GM18511 (cell line): ENCODE data around the gene TMEM270.
"Not testable (repeated sequence)": the region's sequence is repeated elsewhere in the genome, so short reads cannot be mapped to it uniquely, and the experiment has no call there.

Experiments
- ATAC-seq: cut with Tn5 transposase; IDR thresholded peaks from one replicate; pipeline ENCODE4 v1.9.1; 2021; ENCODE audit warnings: mild to moderate bottlenecking, moderate library complexity; ENCODE audit not compliant: unreplicated experiment

Gene TMEM270, protein sequence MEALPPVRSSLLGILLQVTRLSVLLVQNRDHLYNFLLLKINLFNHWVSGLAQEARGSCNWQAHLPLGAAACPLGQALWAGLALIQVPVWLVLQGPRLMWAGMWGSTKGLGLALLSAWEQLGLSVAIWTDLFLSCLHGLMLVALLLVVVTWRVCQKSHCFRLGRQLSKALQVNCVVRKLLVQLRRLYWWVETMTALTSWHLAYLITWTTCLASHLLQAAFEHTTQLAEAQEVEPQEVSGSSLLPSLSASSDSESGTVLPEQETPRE

DNA sequence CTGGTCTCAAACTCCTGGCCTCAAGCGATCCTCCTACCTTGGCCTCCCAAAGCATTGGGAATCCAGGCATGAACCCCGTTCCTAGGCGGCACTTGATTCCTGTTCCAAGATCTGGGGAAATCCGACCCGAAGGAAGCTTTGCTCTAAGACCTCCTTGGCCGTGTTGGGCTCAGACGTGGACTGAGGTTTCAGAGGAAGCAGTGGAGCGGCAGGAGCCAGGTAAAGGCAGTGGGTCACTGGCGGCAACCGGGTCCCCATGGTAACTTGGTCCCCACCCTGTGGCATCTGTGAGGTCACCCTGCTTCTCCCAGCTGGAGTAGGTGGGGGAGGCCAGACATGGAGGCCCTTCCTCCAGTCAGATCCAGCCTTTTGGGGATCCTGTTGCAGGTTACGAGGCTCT is at the start of gene TMEM270:
Gene TMEM270 (plus strand): TSS at position 301 of the 400 bp plus-strand sequence. CDS start 36 bp downstream, at position 337.
- no peak for ATAC-seq

DNA sequence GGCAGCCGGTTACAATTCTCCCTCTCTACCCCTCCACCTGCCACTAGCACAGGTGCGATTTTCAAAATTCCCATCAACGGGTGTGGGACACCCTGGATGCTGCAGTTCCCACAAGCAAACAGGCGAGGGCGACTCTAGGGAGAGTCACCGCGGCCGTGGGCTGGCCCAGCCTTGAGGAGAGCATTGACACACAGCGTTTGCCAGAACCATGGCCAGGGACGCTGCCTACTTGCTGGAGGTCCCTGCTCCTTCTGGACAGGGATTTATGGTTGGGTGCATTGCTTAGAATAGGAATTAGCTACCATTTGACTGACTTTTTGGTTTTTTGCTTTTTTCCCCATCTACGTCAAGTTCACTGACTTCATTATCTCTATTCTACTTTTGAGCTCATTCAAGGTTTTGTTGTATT is 49.2 kb upstream of the TMEM270 start:
- no peak for ATAC-seq

DNA sequence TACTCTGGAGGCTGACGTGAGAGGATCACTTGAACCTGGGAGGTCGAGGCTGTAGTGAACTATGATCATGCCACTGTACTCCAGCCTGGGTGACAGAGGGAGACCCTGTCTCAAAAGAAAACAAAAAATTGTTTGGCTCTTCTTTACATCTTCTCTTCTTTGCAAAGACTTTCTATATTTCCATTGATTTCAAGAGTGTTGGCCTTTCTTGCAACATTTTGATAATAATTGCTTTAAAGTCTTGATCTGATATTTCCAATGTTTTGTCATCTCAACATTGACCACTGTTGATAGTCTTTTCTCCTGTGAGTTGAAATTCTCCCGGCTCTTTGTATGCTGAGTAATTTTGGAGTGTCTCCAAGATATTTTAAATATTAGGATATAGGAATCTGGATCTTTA is 48.0 kb upstream of the TMEM270 start:
- no peak for ATAC-seq

DNA sequence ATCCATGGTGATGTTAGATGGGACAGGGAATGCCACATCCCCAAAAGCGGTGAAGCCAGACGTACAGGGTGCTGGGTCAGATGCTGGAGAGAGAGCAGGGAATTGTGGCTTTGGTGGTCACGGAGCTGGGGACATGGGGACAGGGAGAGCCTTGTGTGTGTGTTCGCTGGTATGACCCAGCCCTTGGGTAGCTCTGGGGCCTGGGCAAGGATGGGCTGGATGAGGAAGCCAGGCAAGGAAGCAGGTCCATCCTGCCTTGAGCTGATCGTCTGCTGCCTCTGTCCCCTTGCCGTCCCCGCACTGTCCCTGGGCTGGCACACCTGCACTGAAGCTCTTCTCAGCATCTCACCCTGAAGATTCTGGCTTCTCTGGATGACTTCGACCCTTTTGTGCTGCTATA is 45.5 kb upstream of the TMEM270 start:
- ATAC-seq = no peak

DNA sequence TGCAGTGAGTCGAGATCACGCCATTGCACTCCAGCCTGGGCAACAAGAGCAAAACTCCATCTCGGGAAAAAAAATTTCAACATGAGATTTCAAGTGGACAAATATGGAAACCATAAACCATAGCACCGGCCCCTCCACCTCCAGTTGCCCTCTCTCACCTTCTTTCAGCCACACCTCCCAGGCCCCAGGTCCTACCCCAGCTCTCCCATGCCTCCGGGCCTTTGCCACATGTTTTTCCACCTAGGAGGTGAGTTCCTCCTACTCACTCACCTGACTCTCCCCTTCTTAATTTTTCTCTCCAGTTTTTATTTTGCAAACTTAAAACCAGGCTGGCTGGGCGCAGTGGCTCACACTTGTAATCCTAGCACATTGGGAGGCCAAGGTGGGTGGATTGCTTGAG is 43.8 kb upstream of the TMEM270 start:
- no peak for ATAC-seq

DNA sequence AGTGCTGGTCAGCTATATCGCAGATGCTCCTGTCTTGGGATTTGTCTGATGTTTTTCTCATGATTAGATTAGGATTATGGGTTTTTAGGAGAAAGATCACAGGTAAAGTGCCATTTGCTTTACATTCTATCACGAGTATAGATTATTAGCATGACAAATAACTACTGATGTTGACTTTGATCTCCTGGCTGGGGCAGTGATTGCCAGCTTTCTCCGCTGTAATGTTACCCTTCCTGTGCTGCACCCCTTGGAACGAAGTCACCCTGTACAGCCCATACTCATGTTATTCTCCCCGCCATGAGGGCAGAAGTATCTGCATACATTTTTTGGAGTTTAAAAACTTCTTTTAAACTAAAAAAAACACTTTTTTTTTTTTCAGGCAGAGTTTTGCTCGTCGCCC is 40.9 kb upstream of the TMEM270 start:
- no peak for ATAC-seq

DNA sequence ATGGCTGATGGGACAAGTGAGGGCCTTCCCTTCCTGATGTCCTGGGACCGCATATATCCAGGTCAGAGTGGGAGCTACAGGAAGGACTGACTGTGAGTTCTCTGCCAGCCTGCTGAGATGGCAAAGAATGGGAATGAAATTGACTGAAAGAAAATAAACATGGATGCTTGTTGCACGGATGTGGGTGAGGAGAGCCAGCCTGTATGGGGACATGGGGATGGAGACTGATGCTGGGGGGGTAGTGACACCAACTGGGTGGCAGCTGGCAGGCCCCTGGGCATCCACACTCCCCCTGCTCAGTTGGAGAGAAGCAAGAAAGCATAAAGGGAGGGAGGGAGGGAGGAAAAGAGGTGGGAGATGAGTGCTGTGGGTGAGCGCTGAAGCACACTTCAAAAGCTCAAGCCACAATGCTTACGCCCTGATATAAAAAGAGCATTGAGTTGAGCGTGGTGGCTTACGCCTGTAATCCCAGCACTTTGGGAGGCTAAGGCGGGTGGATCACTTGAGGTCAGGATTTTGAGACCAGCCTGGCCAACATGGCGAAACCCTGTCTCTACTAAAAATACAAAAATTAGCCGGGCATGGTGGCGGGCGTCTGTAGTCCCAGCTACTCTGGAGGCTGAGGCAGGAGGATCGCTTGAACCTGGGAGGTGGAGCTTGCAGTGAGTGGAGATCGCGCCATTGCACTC is 39.2 kb upstream of the TMEM270 start:
- not testable (repeated sequence) for ATAC-seq

DNA sequence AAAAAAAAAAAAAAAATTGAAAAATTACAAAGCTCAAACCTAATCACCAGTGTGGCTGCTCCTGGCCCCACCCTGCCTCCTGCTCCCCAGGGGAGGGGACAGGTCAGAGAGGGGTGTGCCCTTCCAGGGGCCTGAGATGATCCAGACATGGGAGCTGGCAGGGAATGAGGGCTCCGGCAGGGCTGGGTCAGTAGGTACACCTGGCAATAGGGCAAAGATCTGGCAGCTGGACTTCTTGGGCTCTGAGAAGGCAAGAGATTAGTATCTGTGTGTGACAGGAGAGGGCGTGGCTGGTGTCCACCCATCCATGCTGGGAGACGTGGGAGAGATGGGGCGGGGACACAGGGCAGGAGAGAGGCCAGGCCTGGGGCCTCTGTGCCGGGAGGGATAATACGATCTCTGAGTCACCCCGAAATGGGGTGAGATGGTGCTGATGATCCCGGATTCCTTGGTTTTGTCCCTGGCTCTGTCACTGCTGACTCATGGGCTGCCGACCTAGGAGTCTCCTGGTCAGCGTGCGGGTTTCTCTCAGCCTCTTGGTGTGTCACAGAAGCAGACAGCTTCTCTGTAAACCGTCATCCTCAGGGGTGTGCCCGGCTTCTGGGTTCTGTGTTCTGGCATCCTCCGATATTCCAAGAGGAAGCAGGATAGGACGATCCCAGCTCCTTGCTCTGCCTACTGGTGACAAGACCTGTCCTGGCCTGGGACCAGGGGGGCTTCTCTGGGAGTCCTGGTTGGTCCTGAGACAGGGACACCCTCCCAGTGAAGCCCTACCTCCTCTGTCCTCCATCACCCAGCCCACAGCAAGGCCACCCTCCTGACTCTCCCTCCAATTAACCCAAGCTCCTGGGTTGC is 38.4 kb upstream of the TMEM270 start:
- ATAC-seq = no peak

DNA sequence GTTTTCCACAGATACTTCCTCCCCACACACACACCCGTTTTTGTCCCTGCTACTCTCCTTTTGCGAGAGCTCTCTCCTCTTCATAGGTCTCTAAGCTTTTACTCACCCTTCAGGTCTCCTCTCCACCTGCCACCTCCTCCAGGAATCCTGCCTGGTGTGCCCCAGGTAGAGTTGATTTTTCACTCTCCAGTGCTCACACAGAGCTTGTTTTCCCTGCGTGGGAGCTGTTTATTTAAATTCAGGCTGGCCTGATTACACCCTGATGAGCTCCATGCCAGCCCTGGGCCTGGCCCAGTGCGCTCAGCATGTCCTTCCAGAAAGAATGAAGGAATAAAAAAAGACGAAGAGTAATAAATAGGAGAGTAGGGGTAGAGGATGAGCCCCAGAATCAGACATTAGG is 37.7 kb upstream of the TMEM270 start:
- ATAC-seq = no peak

DNA sequence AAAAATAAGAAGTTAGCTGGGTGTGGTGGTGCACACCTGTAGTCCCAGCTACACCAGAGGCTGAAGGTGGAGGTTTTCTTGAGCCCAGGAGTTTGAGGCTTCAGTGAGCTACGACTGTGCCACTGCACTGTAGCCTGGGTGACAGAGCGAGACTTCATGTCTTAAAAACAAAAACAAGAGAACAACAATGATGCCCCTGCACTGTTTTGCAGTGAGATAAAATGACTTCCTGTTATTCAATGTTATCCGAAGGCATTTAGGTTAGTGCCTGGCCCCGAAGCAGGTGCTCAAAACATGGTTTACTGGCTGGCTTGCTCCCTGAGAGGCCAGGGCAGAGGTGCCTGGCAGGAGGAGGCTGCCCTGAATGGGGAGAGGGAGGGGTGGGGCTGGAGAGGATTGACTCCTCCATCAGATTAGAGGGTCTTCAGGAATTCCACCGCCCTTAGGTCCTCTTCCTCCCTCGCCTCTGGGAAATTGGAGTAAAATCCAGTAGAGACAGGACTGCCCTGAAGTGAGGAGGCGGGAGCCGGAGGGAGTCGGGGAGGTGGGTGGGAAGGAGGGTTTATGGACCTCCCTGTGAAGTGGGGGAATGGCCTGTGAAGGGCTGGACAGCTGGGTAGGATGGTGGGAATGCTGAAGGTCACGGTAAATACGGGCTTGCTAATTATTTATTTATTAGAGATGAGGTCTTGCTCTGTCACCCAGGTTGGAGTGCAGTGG is 36.9 kb upstream of the TMEM270 start:
- ATAC-seq = no peak

DNA sequence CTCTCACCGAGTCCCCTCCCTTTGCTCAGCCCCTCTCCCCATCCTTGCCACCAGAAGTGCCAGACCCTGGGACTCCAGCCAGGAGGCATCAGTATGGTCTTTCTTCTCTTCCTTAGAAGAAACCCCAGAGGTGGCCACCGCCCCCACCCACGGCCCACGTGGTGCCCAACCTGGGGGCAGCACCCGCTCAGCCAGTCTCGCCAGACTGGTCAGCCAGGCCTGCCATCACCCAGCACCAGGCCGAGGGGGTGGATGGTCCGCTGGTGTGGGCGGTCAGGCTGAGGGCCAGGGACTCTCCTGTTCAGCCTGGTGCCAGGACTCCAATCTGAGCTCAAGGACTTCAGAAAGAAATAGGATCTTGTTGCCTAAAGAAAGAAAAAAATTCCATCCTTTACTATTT is 36.0 kb upstream of the TMEM270 start:
- no peak for ATAC-seq

DNA sequence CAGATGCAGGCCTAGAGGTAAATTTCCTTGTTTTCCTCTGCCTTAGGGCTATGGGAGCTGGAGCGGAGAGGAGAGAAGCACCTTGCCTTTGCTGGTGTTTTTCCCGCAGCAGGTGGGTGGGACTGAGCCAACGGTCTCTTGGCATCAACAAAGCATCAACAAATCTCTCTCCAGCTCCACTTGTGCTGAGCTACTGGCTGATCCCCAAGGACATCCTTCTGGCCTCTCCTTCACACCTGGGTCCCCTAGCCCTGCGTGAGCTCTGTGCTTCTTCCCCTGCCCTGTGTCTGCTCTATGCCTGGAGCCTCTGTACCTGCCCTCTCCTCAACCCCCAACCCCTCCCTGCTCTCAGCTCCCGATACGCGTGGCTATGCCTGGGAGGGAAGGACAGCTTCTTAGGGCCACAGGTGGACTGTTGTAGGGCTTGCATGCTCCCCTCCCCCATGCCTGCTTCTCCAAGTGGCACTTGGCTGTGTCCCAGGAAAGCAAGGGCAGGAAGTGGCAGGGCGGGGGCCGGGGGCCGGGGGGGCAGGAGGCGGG is 33.3 kb upstream of the TMEM270 start:
- no peak for ATAC-seq

DNA sequence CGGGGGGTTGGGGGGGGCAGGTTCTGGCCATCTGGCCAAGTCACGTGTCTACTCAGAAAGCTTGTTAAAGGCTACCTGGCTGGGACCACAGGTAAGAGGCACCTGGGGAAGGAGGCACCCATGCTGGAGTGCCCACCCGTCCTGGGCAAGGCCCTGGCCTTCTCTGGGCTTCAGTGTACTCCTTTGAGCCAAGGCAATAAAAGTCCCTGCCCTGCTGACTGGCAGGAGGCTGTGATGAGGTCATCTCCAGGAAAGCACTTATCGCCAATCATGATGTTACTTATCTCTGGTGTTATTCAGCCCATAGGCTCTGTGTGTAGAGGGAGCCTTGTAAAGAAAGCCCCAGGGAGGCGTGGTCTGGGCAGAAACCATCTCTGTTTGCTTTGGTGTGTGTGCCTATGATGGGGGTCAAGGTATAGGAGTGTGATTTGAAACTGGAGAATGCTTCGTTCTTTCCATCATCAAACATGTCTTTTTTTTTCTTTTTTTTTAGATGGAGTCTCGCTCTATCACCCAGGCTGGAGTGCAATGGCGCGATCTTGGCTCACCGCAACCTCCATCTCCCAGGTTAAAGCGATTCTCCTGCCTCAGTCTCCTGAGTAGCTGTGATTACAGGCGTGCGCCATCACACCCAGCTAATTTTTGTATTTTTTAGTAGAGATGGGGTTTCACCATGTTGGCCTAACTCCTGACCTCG is 32.7 kb upstream of the TMEM270 start:
- no peak for ATAC-seq

DNA sequence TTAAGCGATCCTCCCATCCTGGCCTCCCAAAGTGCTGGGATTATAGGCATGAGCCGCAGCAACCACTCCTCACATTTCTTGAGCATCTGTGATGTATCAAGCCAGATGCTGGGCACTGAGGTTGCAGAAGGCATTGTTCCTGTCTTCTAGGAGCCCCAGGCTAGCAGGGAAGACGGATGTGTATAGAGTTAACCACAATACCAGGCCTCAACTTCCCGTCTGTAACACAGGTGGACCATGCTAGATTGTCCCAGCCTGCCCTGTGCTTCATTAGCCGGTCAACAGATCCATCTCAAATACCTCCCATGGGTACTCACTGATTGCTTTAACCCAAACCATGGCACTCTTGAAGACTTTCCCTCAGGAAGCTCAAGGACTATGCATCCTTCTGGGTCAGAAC is 32.0 kb upstream of the TMEM270 start:
- no peak for ATAC-seq

DNA sequence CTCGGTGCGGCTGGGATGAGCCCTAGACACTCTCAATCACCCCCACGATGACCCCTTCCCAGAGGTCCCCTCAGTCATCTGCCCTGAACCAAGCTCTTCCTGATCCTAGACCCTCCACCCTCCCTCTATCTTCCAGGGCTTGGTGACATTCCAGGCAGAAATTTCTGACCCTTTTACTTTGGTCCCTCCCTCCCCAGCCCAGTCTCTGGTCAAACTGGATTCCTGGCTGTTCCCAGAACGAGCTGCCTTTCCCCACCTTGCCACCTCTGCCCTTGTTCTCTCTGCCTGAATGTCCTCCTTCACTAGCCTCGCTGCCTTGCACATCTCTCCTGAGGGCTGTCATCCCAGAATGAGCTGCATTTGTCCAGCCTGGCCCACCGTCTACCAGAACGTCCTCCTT is 31.5 kb upstream of the TMEM270 start:
- no peak for ATAC-seq

DNA sequence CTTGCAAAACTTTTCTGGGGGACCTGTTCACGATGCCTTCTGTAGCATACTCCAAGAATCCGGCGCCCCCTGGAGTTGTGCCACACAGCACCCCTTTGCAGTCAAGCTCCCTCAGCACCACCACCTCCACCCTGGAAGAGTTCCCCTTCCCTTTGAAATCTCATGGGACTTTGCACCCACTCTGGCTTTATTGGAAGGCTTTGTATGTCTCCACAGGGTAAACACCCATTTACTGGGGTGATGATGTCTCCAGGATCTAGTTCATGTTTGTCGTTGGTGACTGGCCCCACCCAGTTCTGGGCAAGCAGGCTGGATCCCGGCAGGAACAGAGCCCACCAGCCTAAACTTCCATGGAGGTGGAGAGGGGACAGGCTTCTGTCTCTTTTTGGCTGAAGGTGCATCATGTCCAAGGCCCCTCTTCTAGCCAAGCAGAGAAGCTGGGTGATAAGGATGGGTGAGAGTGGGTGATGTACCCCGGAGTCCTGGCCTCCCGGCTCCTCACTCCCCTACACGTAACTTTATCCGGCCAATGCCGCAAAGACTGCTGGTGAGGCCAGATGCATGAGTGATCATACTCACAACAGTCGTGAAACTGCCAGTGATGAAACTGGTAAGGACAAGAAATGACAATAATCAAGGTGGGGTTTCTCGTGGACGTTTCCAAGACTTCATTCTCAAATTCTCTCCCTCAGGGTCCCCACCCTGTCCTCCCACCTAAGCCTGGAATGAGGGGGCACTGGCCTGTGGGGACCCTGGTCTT is 30.9 kb upstream of the TMEM270 start:
- ATAC-seq = no peak

DNA sequence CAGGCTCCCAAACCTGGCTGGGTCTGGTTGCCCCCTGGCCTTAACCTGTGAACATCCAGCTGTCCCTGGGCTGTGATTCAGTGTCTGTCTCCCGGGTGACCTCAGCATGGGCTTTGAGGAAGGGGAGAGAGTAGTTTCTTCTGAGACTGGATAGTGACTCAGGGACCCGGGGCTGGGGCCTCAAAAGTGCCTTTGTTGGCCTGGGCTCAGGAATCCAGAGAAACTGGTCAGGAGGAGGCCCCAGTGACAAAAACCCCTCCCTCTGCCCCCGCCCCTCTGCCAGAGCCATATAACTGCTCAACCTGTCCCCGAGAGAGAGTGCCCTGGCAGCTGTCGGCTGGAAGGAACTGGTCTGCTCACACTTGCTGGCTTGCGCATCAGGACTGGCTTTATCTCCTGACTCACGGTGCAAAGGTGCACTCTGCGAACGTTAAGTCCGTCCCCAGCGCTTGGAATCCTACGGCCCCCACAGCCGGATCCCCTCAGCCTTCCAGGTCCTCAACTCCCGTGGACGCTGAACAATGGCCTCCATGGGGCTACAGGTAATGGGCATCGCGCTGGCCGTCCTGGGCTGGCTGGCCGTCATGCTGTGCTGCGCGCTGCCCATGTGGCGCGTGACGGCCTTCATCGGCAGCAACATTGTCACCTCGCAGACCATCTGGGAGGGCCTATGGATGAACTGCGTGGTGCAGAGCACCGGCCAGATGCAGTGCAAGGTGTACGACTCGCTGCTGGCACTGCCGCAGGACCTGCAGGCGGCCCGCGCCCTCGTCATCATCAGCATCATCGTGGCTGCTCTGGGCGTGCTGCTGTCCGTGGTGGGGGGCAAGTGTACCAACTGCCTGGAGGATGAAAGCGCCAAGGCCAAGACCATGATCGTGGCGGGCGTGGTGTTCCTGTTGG is 30.0 kb upstream of the TMEM270 start, which contains the start of gene CLDN4:
Gene CLDN4 (plus strand): TSS at position 316 of the 903 bp plus-strand sequence. CDS start 206 bp downstream, at position 522.
- no peak for ATAC-seq

DNA sequence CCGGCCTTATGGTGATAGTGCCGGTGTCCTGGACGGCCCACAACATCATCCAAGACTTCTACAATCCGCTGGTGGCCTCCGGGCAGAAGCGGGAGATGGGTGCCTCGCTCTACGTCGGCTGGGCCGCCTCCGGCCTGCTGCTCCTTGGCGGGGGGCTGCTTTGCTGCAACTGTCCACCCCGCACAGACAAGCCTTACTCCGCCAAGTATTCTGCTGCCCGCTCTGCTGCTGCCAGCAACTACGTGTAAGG is 29.4 kb upstream of the TMEM270 start:
- ATAC-seq = no peak
